GM18861 (cell line): ENCODE results near the gene OLFM1.
"Not testable (repeated sequence)": the region's sequence is repeated elsewhere in the genome, so short reads cannot be mapped to it uniquely, and the experiment has no call there.

Experiments used
- ATAC-seq: cut with Tn5 transposase; IDR thresholded peaks from one replicate; pipeline ENCODE4 v1.9.1; 2021; ENCODE audit not compliant: unreplicated experiment

Gene OLFM1

GRCh38 chr9:135105211-135105745 lies 17.8 kb downstream of the OLFM1 start:
- no peak for ATAC-seq

- ATAC-seq = no peak
Observed at GRCh38 chr9:135105938-135106491, 18.5 kb downstream of the OLFM1 start.

- no peak for ATAC-seq
Observed at GRCh38 chr9:135106551-135107270, 19.2 kb downstream of the OLFM1 start.

- no peak for ATAC-seq
Observed at GRCh38 chr9:135107581-135108235, 20.2 kb downstream of the OLFM1 start.

- no peak for ATAC-seq
Observed at GRCh38 chr9:135108831-135109510, 21.5 kb downstream of the OLFM1 start.

GRCh38 chr9:135109650-135110049 lies 22.2 kb downstream of the OLFM1 start:
- ATAC-seq = no peak

GRCh38 chr9:135110416-135110815 lies 22.9 kb downstream of the OLFM1 start:
- ATAC-seq = no peak

- ATAC-seq = not testable (repeated sequence)
Observed at GRCh38 chr9:135111600-135111999, 24.1 kb downstream of the OLFM1 start.

GRCh38 chr9:135116371-135116770 lies 28.9 kb downstream of the OLFM1 start:
- ATAC-seq = no peak

GRCh38 chr9:135116881-135117280 lies 29.4 kb downstream of the OLFM1 start:
- ATAC-seq = no peak

- no peak for ATAC-seq
Observed at GRCh38 chr9:135117281-135117680, 29.8 kb downstream of the OLFM1 start.

- no peak for ATAC-seq
Observed at GRCh38 chr9:135119496-135120064, 32.1 kb downstream of the OLFM1 start.

GRCh38 chr9:135120249-135120648 lies 32.8 kb downstream of the OLFM1 start:
- ATAC-seq = no peak

- ATAC-seq = no peak
Observed at GRCh38 chr9:135122316-135122715, 34.8 kb downstream of the OLFM1 start.

- ATAC-seq = no peak
Observed at GRCh38 chr9:135123126-135123772, 35.8 kb downstream of the OLFM1 start.

GRCh38 chr9:135123773-135124134 lies 36.3 kb downstream of the OLFM1 start:
- ATAC-seq = no peak

GRCh38 chr9:135126451-135127187 lies 39.2 kb downstream of the OLFM1 start:
- ATAC-seq = no peak

- no peak for ATAC-seq
Observed at GRCh38 chr9:135127718-135128670, 40.5 kb downstream of the OLFM1 start.

- ATAC-seq = no peak
Observed at GRCh38 chr9:135129137-135129695, 41.7 kb downstream of the OLFM1 start.
